Naive thymus-derived CD8-positive, alpha-beta T cell (primary cell): ENCODE data around the gene AKAP3. TPM values are rescaled to one million over a fixed set of nuclear protein-coding genes. Genes with fewer than 3 reads are reported as not detected.
A peak's percentile ranks its signal among the peaks of the same experiment; 100 is the strongest.

ENCODE experiments used
- ATAC-seq, 2 donors: fragments of 150-1000 bp; cut with Tn5 transposase in 1 of 2; sonication (Bioruptor Pico), chemical (Tn5 transposase) in 1 of 2; 1 replicate in 1 of 2; 2 replicates in 1 of 2; pipeline ENCODE4 v1.10.0; 2021; ENCODE audit warnings: mild to moderate bottlenecking in 2 of 2, moderate library complexity in 2 of 2
- POLR2A ChIA-PET: fragments of 350-600 bp; sonication (Branson Sonifier 250); formaldehyde crosslinking; loops from one replicate; lab custom pipeline; 2021; ENCODE audit warnings: antibody characterized with exemption; lab: Charles Lee
- DNase-seq, 10 donors: peaks; one replicate each; pipeline versions ENCODE4 v3.0.0 to v3.0.0-alpha.2; 2020 to 2022
- H3K27ac Mint-ChIP-seq, 10 donors: one replicate each; pipeline ENCODE4 v1.8.0; 2020 to 2022; ENCODE audit warnings: mild to moderate bottlenecking in 10 of 10, mixed read lengths in 10 of 10, moderate library complexity in 4 of 10, inconsistent platforms in 1 of 10
- H3K27me3 Mint-ChIP-seq, 5 donors: one replicate each; pipeline ENCODE4 v1.8.0; 2021 to 2022; ENCODE audit warnings: mixed read lengths in 5 of 5
- H3K36me3 Mint-ChIP-seq, 3 donors: one replicate each; pipeline ENCODE4 v1.8.0; 2020 to 2022; ENCODE audit warnings: mixed read lengths in 3 of 3, mild to moderate bottlenecking in 2 of 3, inconsistent platforms in 1 of 3
- H3K4me1 Mint-ChIP-seq, 4 donors: one replicate each; pipeline ENCODE4 v1.8.0; 2021 to 2022; ENCODE audit warnings: mixed read lengths in 4 of 4
- H3K4me3 Mint-ChIP-seq, 10 donors: one replicate each; pipeline ENCODE4 v1.8.0; 2020 to 2022; ENCODE audit warnings: mild to moderate bottlenecking in 10 of 10, mixed read lengths in 10 of 10, moderate library complexity in 6 of 10, inconsistent platforms in 1 of 10
- H3K9me3 Mint-ChIP-seq, 9 donors: one replicate each; pipeline ENCODE4 v1.8.0; 2020 to 2022; ENCODE audit warnings: mixed read lengths in 9 of 9, mild to moderate bottlenecking in 3 of 9, inconsistent platforms in 1 of 9, moderate library complexity in 1 of 9
- polyA plus RNA-seq, 3 donors: library from polyadenylated mRNA; unstranded; fragments of 300-500 nt; fragmentation: Illumina TruSeq; gene quantifications; one replicate each; pipeline ENCODE4 v1.2.3, GENCODE V29; 2021
- total RNA-seq, 8 experiments: library from RNA in 2 of 8; stranded (reverse) in 2 of 8; gene quantifications; one replicate each; pipeline ENCODE4 v1.2.3 and lab custom pipeline; 2021 to 2026

The AKAP3 gene
- 1 to 10 TPM; 5.9 to 8.9 TPM for total RNA-seq
- polyA plus RNA-seq = 1 to 10 TPM in 2 of 3 donors, under 1 TPM in 1; 0.90 to 4.7 (median 1.9) TPM
- total RNA-seq (lab: John Stamatoyannopoulos, UW) = 0.84 to 6.0 (median 2.1) reads per million in 6 experiments

GRCh38 chr12:4648501-4649357, at the start of gene AKAP3, which contains the start of gene NDUFA9:
Gene AKAP3, minus strand, starts transcription at chr12:4649051. Its CDS starts 10,855 bp downstream, at chr12:4638196.
Gene NDUFA9, plus strand, starts transcription at chr12:4649114. Its CDS starts 13 bp downstream, at chr12:4649127.
- peak within 1 kb of the TSS; percentile 91 to 100 (median 97) for H3K4me3 Mint-ChIP-seq
- DNase-seq = peak; percentile 60 to 89 (median 76)
- H3K9me3 Mint-ChIP-seq = no peaks in the 10 kb centered on the region
- peaks cover 0 to 14% (median 2%) of the 10 kb centered on the region in 3 donors for H3K36me3 Mint-ChIP-seq
- POLR2A ChIA-PET = interaction anchor here (1.1 to 1.9 kb wide), 4 partner anchors 8 to 50 kb away, joined by 3 to 10 read pairs (median 4); no protein-coding TSS in a partner anchor
- H3K4me1 Mint-ChIP-seq = peaks cover 23 to 60% (median 54%) of the 10 kb centered on the region in 4 donors
- peak; percentile 95 to 98 for ATAC-seq
- peak within 1 kb of the TSS; percentile 92 to 99 (median 97) for H3K27ac Mint-ChIP-seq
- H3K27me3 Mint-ChIP-seq = no peaks in the 10 kb centered on the region

- Mint-ChIP-seq H3K27me3 (no peaks in the 10 kb centered on the region), H3K9me3 (peaks cover 0 to 7% (median 0%) of the 10 kb centered on the region in 9 donors), H3K4me1 (no peaks in the 10 kb centered on the region), H3K4me3 (no peak overlapping the region), H3K36me3 (peaks cover 6 to 69% (median 40%) of the 10 kb centered on the region in 3 donors), H3K27ac (peak overlapping the region in 1 of 10 donors; percentile 15)
- POLR2A ChIA-PET = no interaction called here
- DNase-seq (no peak), ATAC-seq (no peak)
Measured at GRCh38 chr12:4690760-4691159, 41.9 kb upstream of the AKAP3 start.

GRCh38 chr12:4685317-4685716, 36.5 kb upstream of the AKAP3 start:
- H3K9me3 Mint-ChIP-seq = no peaks in the 10 kb centered on the region
- ATAC-seq (no peak), DNase-seq (no peak)
- H3K36me3 Mint-ChIP-seq = peaks cover 19 to 87% (median 65%) of the 10 kb centered on the region in 3 donors
- H3K4me1 Mint-ChIP-seq = no peaks in the 10 kb centered on the region
- POLR2A ChIA-PET = no interaction called here
- peak overlapping the region in 2 of 10 donors; percentile 26 to 31 for H3K27ac Mint-ChIP-seq
- H3K27me3 Mint-ChIP-seq = no peaks in the 10 kb centered on the region
- no peak overlapping the region for H3K4me3 Mint-ChIP-seq

GRCh38 chr12:4681732-4682131, 32.9 kb upstream of the AKAP3 start:
- H3K27ac Mint-ChIP-seq = no peak overlapping the region
- H3K36me3 Mint-ChIP-seq = peaks cover 18 to 74% (median 45%) of the 10 kb centered on the region in 3 donors

GRCh38 chr12:4679711-4680110, 30.9 kb upstream of the AKAP3 start:
- Mint-ChIP-seq H3K4me3 (no peak overlapping the region), H3K27me3 (no peaks in the 10 kb centered on the region), H3K36me3 (peaks cover 8 to 54% (median 28%) of the 10 kb centered on the region in 3 donors), H3K27ac (peak overlapping the region in 3 of 10 donors; percentile 1 to 21 (median 16)), H3K4me1 (peaks cover 0 to 3% (median 0%) of the 10 kb centered on the region in 4 donors), H3K9me3 (no peaks in the 10 kb centered on the region)
- no peak for ATAC-seq
- no peak for DNase-seq
- POLR2A ChIA-PET = no interaction called here

More at GRCh38 chr12:4681732-4682131, 32.9 kb upstream of the AKAP3 start:
- POLR2A ChIA-PET = no interaction called here
- Mint-ChIP-seq H3K4me3 (no peak overlapping the region), H3K27me3 (no peaks in the 10 kb centered on the region), H3K4me1 (no peaks in the 10 kb centered on the region), H3K9me3 (no peaks in the 10 kb centered on the region)
- ATAC-seq (no peak), DNase-seq (no peak)

- Mint-ChIP-seq H3K4me1 (peaks cover 0 to 9% (median 5%) of the 10 kb centered on the region in 4 donors), H3K36me3 (peaks cover 28 to 52% (median 29%) of the 10 kb centered on the region in 3 donors), H3K27me3 (no peaks in the 10 kb centered on the region), H3K4me3 (no peak overlapping the region), H3K27ac (no peak overlapping the region), H3K9me3 (no peaks in the 10 kb centered on the region)
- POLR2A ChIA-PET = no interaction called here
- no peak for ATAC-seq
- DNase-seq = no peak
Measured at GRCh38 chr12:4665236-4665635, 16.4 kb upstream of the AKAP3 start.

- no peak for ATAC-seq
- H3K4me3 Mint-ChIP-seq = no peak overlapping the region
- POLR2A ChIA-PET = interaction anchor here (0.6 kb wide), 1 partner anchor 31 kb away, joined by 5 read pairs; no protein-coding TSS in a partner anchor
- DNase-seq = no peak
- H3K27ac Mint-ChIP-seq = peak overlapping the region in 1 of 10 donors; percentile 2
- H3K9me3 Mint-ChIP-seq = no peaks in the 10 kb centered on the region
- no peaks in the 10 kb centered on the region for H3K27me3 Mint-ChIP-seq
- peaks cover 16 to 42% (median 29%) of the 10 kb centered on the region in 3 donors for H3K36me3 Mint-ChIP-seq
- peaks cover 0 to 9% (median 5%) of the 10 kb centered on the region in 4 donors for H3K4me1 Mint-ChIP-seq
Measured at GRCh38 chr12:4663971-4664505, 15.2 kb upstream of the AKAP3 start.

- no peaks in the 10 kb centered on the region for H3K9me3 Mint-ChIP-seq
- no peak for DNase-seq
- H3K27ac Mint-ChIP-seq = no peak overlapping the region
- peaks cover 24 to 58% (median 52%) of the 10 kb centered on the region in 4 donors for H3K4me1 Mint-ChIP-seq
- no peaks in the 10 kb centered on the region for H3K27me3 Mint-ChIP-seq
- no peak for ATAC-seq
- POLR2A ChIA-PET = no interaction called here
- no peak overlapping the region for H3K4me3 Mint-ChIP-seq
- H3K36me3 Mint-ChIP-seq = peaks cover 13 to 58% (median 14%) of the 10 kb centered on the region in 3 donors
Measured at GRCh38 chr12:4653691-4654090, 4.8 kb upstream of the AKAP3 start.

GRCh38 chr12:4653257-4653656, 4.4 kb upstream of the AKAP3 start:
- ATAC-seq (no peak), DNase-seq (no peak)
- Mint-ChIP-seq H3K27me3 (no peaks in the 10 kb centered on the region), H3K27ac (no peak overlapping the region), H3K4me3 (no peak overlapping the region), H3K4me1 (peaks cover 26 to 62% (median 56%) of the 10 kb centered on the region in 4 donors), H3K36me3 (peaks cover 13 to 56% (median 14%) of the 10 kb centered on the region in 3 donors), H3K9me3 (no peaks in the 10 kb centered on the region)
- POLR2A ChIA-PET = no interaction called here

- H3K4me3 Mint-ChIP-seq = peak overlapping the region; percentile 91 to 100 (median 97)
- peaks cover 26 to 66% (median 58%) of the 10 kb centered on the region in 4 donors for H3K4me1 Mint-ChIP-seq
- DNase-seq (no peak), ATAC-seq (no peak)
- no peaks in the 10 kb centered on the region for H3K27me3 Mint-ChIP-seq
- POLR2A ChIA-PET = interaction anchor here (1.1 to 1.9 kb wide), 4 partner anchors 9 to 49 kb away, joined by 3 to 10 read pairs (median 4); no protein-coding TSS in a partner anchor
- H3K36me3 Mint-ChIP-seq = peaks cover 0 to 19% (median 3%) of the 10 kb centered on the region in 3 donors
- no peaks in the 10 kb centered on the region for H3K9me3 Mint-ChIP-seq
- H3K27ac Mint-ChIP-seq = peak overlapping the region; percentile 92 to 99 (median 97)
Measured at GRCh38 chr12:4649358-4649661, 459 bp upstream of the AKAP3 start.

GRCh38 chr12:4648104-4648500, 749 bp downstream of the AKAP3 start:
- ATAC-seq = no peak
- peak overlapping the region; percentile 91 to 100 (median 97) for H3K4me3 Mint-ChIP-seq
- no peaks in the 10 kb centered on the region for H3K9me3 Mint-ChIP-seq
- POLR2A ChIA-PET = interaction anchor here (1.2 to 1.9 kb wide), 2 partner anchors 8 to 44 kb away, joined by 3 to 10 read pairs; no protein-coding TSS in a partner anchor
- H3K27me3 Mint-ChIP-seq = no peaks in the 10 kb centered on the region
- H3K27ac Mint-ChIP-seq = peak overlapping the region; percentile 92 to 99 (median 97)
- peaks cover 0 to 10% (median 2%) of the 10 kb centered on the region in 3 donors for H3K36me3 Mint-ChIP-seq
- peak in 1 of 10 donors; percentile 5 for DNase-seq
- peaks cover 22 to 53% (median 49%) of the 10 kb centered on the region in 4 donors for H3K4me1 Mint-ChIP-seq

GRCh38 chr12:4645023-4645422, 3.8 kb downstream of the AKAP3 start:
- POLR2A ChIA-PET = no interaction called here
- Mint-ChIP-seq H3K27me3 (peaks cover 0 to 4% (median 0%) of the 10 kb centered on the region in 5 donors), H3K36me3 (peaks cover 0 to 2% (median 0%) of the 10 kb centered on the region in 3 donors), H3K27ac (no peak overlapping the region), H3K4me1 (peaks cover 7 to 27% (median 22%) of the 10 kb centered on the region in 4 donors), H3K4me3 (no peak overlapping the region), H3K9me3 (no peaks in the 10 kb centered on the region)
- DNase-seq = no peak
- no peak for ATAC-seq
